ENCODE results near the gene SPRYD7.
"Not testable (repeated sequence)": the region's sequence is repeated elsewhere in the genome, so short reads cannot be mapped to it uniquely, and the experiment has no call there.

SPRYD7 gene

GRCh38 chr13:49925881-49926418, 10.2 kb downstream of the SPRYD7 start:
- DNase-seq: no peak
- no peaks in the 10 kb centered on the region for H3K4me1 Mint-ChIP-seq
- TF ChIP-seq CTCF (IDR thresholded peaks at IDR 0.05): no peak
- H3K27ac Mint-ChIP-seq: no peak overlapping the region
- peaks cover 49% of the 10 kb centered on the region for H3K36me3 Mint-ChIP-seq (ENCODE audit: low read depth)
- no peak overlapping the region for H3K4me3 Mint-ChIP-seq
- no peaks in the 10 kb centered on the region for H3K27me3 Mint-ChIP-seq (ENCODE audit: low read depth, poor library complexity)
- peaks cover 3% of the 10 kb centered on the region for H3K9me3 Mint-ChIP-seq

- Mint-ChIP-seq H3K9me3 (peaks cover 4% of the 10 kb centered on the region), H3K36me3 (ENCODE audit: low read depth) (peaks cover 64% of the 10 kb centered on the region), H3K27me3 (ENCODE audit: low read depth, poor library complexity) (no peaks in the 10 kb centered on the region), H3K4me1 (no peaks in the 10 kb centered on the region), H3K27ac (no peak overlapping the region), H3K4me3 (no peak overlapping the region)
- no peak for TF ChIP-seq CTCF (IDR thresholded peaks at IDR 0.05)
- DNase-seq: no peak
These were observed 13.8 kb downstream of the SPRYD7 start for GRCh38 chr13:49922301-49922700.

GRCh38 chr13:49920969-49921368, 15.2 kb downstream of the SPRYD7 start:
- Mint-ChIP-seq H3K36me3 (ENCODE audit: low read depth) (peaks cover 69% of the 10 kb centered on the region), H3K9me3 (peaks cover 11% of the 10 kb centered on the region)
- not testable (repeated sequence) for H3K4me3 Mint-ChIP-seq; H3K27me3 Mint-ChIP-seq (ENCODE audit: low read depth, poor library complexity); DNase-seq; H3K27ac Mint-ChIP-seq; H3K4me1 Mint-ChIP-seq

- H3K27me3 Mint-ChIP-seq (ENCODE audit: low read depth, poor library complexity); DNase-seq; H3K27ac Mint-ChIP-seq; H3K4me3 Mint-ChIP-seq: not testable (repeated sequence)
- Mint-ChIP-seq H3K9me3 (peaks cover 11% of the 10 kb centered on the region), H3K4me1 (peaks cover 11% of the 10 kb centered on the region), H3K36me3 (ENCODE audit: low read depth) (peaks cover 72% of the 10 kb centered on the region)
These were observed 18.0 kb downstream of the SPRYD7 start for GRCh38 chr13:49918106-49918505.

GRCh38 chr13:49914947-49915346, 21.2 kb downstream of the SPRYD7 start:
- H3K27me3 Mint-ChIP-seq (ENCODE audit: low read depth, poor library complexity): no peaks in the 10 kb centered on the region
- no peak for DNase-seq

GRCh38 chr13:49908637-49909036, 27.5 kb downstream of the SPRYD7 start:
- peaks cover 7% of the 10 kb centered on the region for H3K9me3 Mint-ChIP-seq
- H3K27ac Mint-ChIP-seq: no peak overlapping the region
- no peak for TF ChIP-seq CTCF (IDR thresholded peaks at IDR 0.05)
- no peak overlapping the region for H3K4me3 Mint-ChIP-seq
- no peak for DNase-seq
- no peaks in the 10 kb centered on the region for H3K27me3 Mint-ChIP-seq (ENCODE audit: low read depth, poor library complexity)
- peaks cover 18% of the 10 kb centered on the region for H3K36me3 Mint-ChIP-seq (ENCODE audit: low read depth)
- H3K4me1 Mint-ChIP-seq: peaks cover 6% of the 10 kb centered on the region

More at GRCh38 chr13:49914947-49915346, 21.2 kb downstream of the SPRYD7 start:
- Mint-ChIP-seq H3K4me3 (no peak overlapping the region), H3K36me3 (ENCODE audit: low read depth) (peaks cover 55% of the 10 kb centered on the region), H3K27ac (no peak overlapping the region), H3K4me1 (peaks cover 11% of the 10 kb centered on the region), H3K9me3 (peaks cover 11% of the 10 kb centered on the region)
- no peak for TF ChIP-seq CTCF (IDR thresholded peaks at IDR 0.05)

- Mint-ChIP-seq H3K9me3 (peaks cover 3% of the 10 kb centered on the region), H3K4me3 (no peak overlapping the region), H3K27me3 (ENCODE audit: low read depth, poor library complexity) (no peaks in the 10 kb centered on the region), H3K4me1 (peaks cover 12% of the 10 kb centered on the region), H3K36me3 (ENCODE audit: low read depth) (peaks cover 6% of the 10 kb centered on the region), H3K27ac (no peak overlapping the region)
- no peak for TF ChIP-seq CTCF (IDR thresholded peaks at IDR 0.05)
- DNase-seq: no peak
These were observed 31.2 kb downstream of the SPRYD7 start for GRCh38 chr13:49904729-49905456.

Measured in nephron progenitor cell (in vitro differentiated cells).